ENCODE data around the gene TOMT. TPM values are rescaled to one million over a fixed set of nuclear protein-coding genes. Genes with fewer than 3 reads are reported as not detected.
A peak's percentile ranks its signal among the peaks of the same experiment; 100 is the strongest.
"Not testable (repeated sequence)": the region's sequence is repeated elsewhere in the genome, so short reads cannot be mapped to it uniquely, and the experiment has no call there.

Gene TOMT
- total RNA-seq, 3 donors from 2014 or later: 0.39 TPM; not detected in 2

- no peaks in the 10 kb centered on the region for H3K36me3 ChIP-seq (ENCODE audit: low read depth)
- H3K4me1 ChIP-seq (ENCODE audit: low read depth): peaks cover 5% of the 10 kb centered on the region
- intact Hi-C loops (cut with DNase I, micrococcal nuclease): no loop called here
- ATAC-seq (peak; percentile 21), DNase-seq (peak in 1 of 3 donors; percentile 27)
- H3K9me3 ChIP-seq: no peaks in the 10 kb centered on the region
- no peak overlapping the region for H3K4me3 ChIP-seq
- TF ChIP-seq CTCF (IDR thresholded peaks at IDR 0.05): no peak
Measured at GRCh38 chr11:72144807-72145565, 39.3 kb downstream of the TOMT start.

- ATAC-seq (no peak), DNase-seq (no peak)
- no peak overlapping the region for H3K4me3 ChIP-seq
- TF ChIP-seq CTCF (IDR thresholded peaks at IDR 0.05): no peak
- H3K9me3 ChIP-seq: no peaks in the 10 kb centered on the region
- H3K36me3 ChIP-seq (ENCODE audit: low read depth): no peaks in the 10 kb centered on the region
- H3K4me1 ChIP-seq (ENCODE audit: low read depth): peaks cover 5% of the 10 kb centered on the region
- intact Hi-C loops (cut with DNase I, micrococcal nuclease): no loop called here
Measured at GRCh38 chr11:72146625-72147024, 40.9 kb downstream of the TOMT start.

- intact Hi-C loops (cut with DNase I, micrococcal nuclease): no loop called here
- Histone ChIP-seq H3K36me3 (ENCODE audit: low read depth) (no peaks in the 10 kb centered on the region), H3K4me1 (ENCODE audit: low read depth) (no peaks in the 10 kb centered on the region), H3K9me3 (no peaks in the 10 kb centered on the region), H3K4me3 (no peak overlapping the region)
- DNase-seq: no peak
- TF ChIP-seq CTCF (IDR thresholded peaks at IDR 0.05): no peak
- ATAC-seq: no peak
Measured at GRCh38 chr11:72150882-72151281, 45.2 kb downstream of the TOMT start.

GRCh38 chr11:72153874-72154273 lies 48.1 kb downstream of the TOMT start:
- DNase-seq; H3K9me3 ChIP-seq; ATAC-seq; H3K36me3 ChIP-seq (ENCODE audit: low read depth); intact Hi-C loops (cut with DNase I, micrococcal nuclease); H3K4me3 ChIP-seq; H3K4me1 ChIP-seq (ENCODE audit: low read depth): not testable (repeated sequence)

GRCh38 chr11:72154816-72155215 lies 49.1 kb downstream of the TOMT start:
- no peak for ATAC-seq

More at GRCh38 chr11:72154816-72155215, 49.1 kb downstream of the TOMT start:
- no peak for DNase-seq
- Histone ChIP-seq H3K4me3 (no peak overlapping the region), H3K9me3 (no peaks in the 10 kb centered on the region), H3K36me3 (ENCODE audit: low read depth) (no peaks in the 10 kb centered on the region), H3K4me1 (ENCODE audit: low read depth) (no peaks in the 10 kb centered on the region)
- intact Hi-C loops (cut with DNase I, micrococcal nuclease): no loop called here
- no peak for TF ChIP-seq CTCF (IDR thresholded peaks at IDR 0.05)
